HCT116 (cell line): ENCODE measurements around the gene FBN1. TPM values are rescaled to one million over a fixed set of nuclear protein-coding genes. Genes with fewer than 3 reads are reported as not detected.

Experiments used
- ATAC-seq: fragments of 200-7000 bp; cut with Tn5 transposase; 2 replicates; pipeline ENCODE4 v1.9.1; 2020; ENCODE audit warnings: mild to moderate bottlenecking, moderate library complexity
- BruUV-seq: library from RNA; stranded (reverse); fragments of 400-500 nt; replicated peaks from 2 replicates; lab custom pipeline; 2021; lab: Mats Ljungman, UMichigan
- CTCF ChIA-PET: fragments of 300-600 bp; sonication (Branson Sonifier 250); formaldehyde crosslinking; loops from one replicate; lab custom pipeline; 2021; ENCODE audit warnings: antibody characterized with exemption; lab: Charles Lee
- POLR2A ChIA-PET: fragments of 300-600, 350-600 bp; sonication (Branson Sonifier 250); formaldehyde crosslinking; loops from one replicate; lab custom pipeline; 2021; ENCODE audit warnings: antibody characterized with exemption; lab: Charles Lee
- RAD21 ChIA-PET, 2 experiments: fragments of 300-600 bp; sonication (Branson Sonifier 250); formaldehyde crosslinking; loops; one replicate each; lab custom pipeline; 2023; ENCODE audit warnings: low total read pairs in 2 of 2; ENCODE audit not compliant: uncharacterized antibody in 2 of 2, unreplicated experiment in 2 of 2, low non-redundant PET in 1 of 2; lab: Charles Lee
- DNase-seq: peaks from one replicate; pipeline ENCODE4 v3.0.0-alpha.2; 2010; ENCODE audit warnings: low read depth, low spot score
- H2AFZ ChIP-seq: fragments of 200-600 bp; shearing (Covaris generic), sonication (generic); 2 replicates; pipeline ENCODE4 v1.6.1; 2017; ENCODE audit warnings: low read depth, mixed run types, mixed read lengths, antibody characterized with exemption, low read length; ENCODE audit not compliant: poor library complexity, severe bottlenecking
- H3K27ac ChIP-seq: 2 replicates; pipeline ENCODE4 v1.5.1; 2012; ENCODE audit warnings: low read depth, low read length
- H3K27me3 ChIP-seq: fragments of 200-600 bp; sonication (generic); 2 replicates; pipeline ENCODE4 v1.6.1; 2016; ENCODE audit warnings: mixed run types, low read length, mixed read lengths; ENCODE audit not compliant: insufficient read depth
- H3K36me3 ChIP-seq, 2 experiments: fragments of 200-500 bp in 1 of 2; fragments of 200-600 bp in 1 of 2; sonication (Bioruptor generic) in 1 of 2; sonication (generic) in 1 of 2; 2 replicates each; pipeline versions ENCODE4 v1.5.1 to v1.6.1; 2014 to 2016; ENCODE audit warnings: low read length in 2 of 2, inconsistent platforms in 1 of 2, mixed read lengths in 1 of 2, mixed run types in 1 of 2; ENCODE audit not compliant: insufficient read depth in 2 of 2, control insufficient read depth in 1 of 2
- H3K4me1 ChIP-seq, 2 experiments: fragments of 200-600 bp in 1 of 2; sonication (generic) in 1 of 2; 2 replicates each; pipeline versions ENCODE4 v1.5.1 to v1.6.1; 2012 to 2017; ENCODE audit warnings: low read length in 2 of 2, inconsistent platforms in 1 of 2, mild to moderate bottlenecking in 1 of 2, mixed read lengths in 1 of 2, mixed run types in 1 of 2, moderate library complexity in 1 of 2; ENCODE audit not compliant: insufficient read depth in 2 of 2, control insufficient read depth in 1 of 2
- H3K4me2 ChIP-seq: fragments of 200-600 bp; sonication (generic); 2 replicates; pipeline ENCODE4 v1.6.1; 2017; ENCODE audit warnings: mixed run types, low read length, mixed read lengths
- H3K4me3 ChIP-seq, 2 experiments: fragments of 200-600 bp in 1 of 2; sonication (generic) in 1 of 2; replicated peaks in 1 of 2; 2 replicates each; pipeline ENCODE4 v1.5.1; 2011 to 2016; ENCODE audit warnings: low read length in 2 of 2, control low read depth in 1 of 2, low read depth in 1 of 2, mild to moderate bottlenecking in 1 of 2, mixed read lengths in 1 of 2, mixed run types in 1 of 2
- H3K79me2 ChIP-seq: fragments of 200-600 bp; sonication (generic); 2 replicates; pipeline ENCODE4 v1.6.1; 2017; ENCODE audit warnings: mild to moderate bottlenecking, mixed run types, low read length, moderate library complexity, mixed read lengths; ENCODE audit not compliant: insufficient read depth
- H3K9ac ChIP-seq: fragments of 200-600 bp; sonication (generic); 2 replicates; pipeline ENCODE4 v1.6.1; 2016; ENCODE audit warnings: low read length, mixed read lengths
- H3K9me2 ChIP-seq: fragments of 200-600 bp; sonication (generic), shearing (Covaris generic); 2 replicates; pipeline ENCODE4 v1.6.1; 2017; ENCODE audit warnings: mixed run types, mild to moderate bottlenecking, moderate library complexity; ENCODE audit not compliant: insufficient read depth
- H3K9me3 ChIP-seq, 2 experiments: fragments of 200-500 bp in 1 of 2; fragments of 200-600 bp in 1 of 2; sonication (Bioruptor generic) in 1 of 2; sonication (generic) in 1 of 2; 2 replicates each; pipeline ENCODE4 v1.6.1; 2014 to 2017; ENCODE audit warnings: low read length in 2 of 2, mixed read lengths in 2 of 2, inconsistent platforms in 1 of 2, low read depth in 1 of 2, mild to moderate bottlenecking in 1 of 2, mixed run types in 1 of 2, moderate library complexity in 1 of 2; ENCODE audit not compliant: control insufficient read depth in 1 of 2, insufficient read depth in 1 of 2
- H4K20me1 ChIP-seq: fragments of 200-600 bp; sonication (generic), shearing (Covaris generic); 2 replicates; pipeline ENCODE4 v1.6.1; 2017; ENCODE audit warnings: mixed run types, mild to moderate bottlenecking, moderate library complexity; ENCODE audit not compliant: insufficient read depth
- CBX3 ChIP-seq: IDR thresholded peaks from 2 replicates; pipeline ENCODE4 v1.6.1; 2012; ENCODE audit warnings: low read depth
- CTCF ChIP-seq, 3 experiments: fragments of 200-600 bp in 1 of 3; sonication (generic) in 1 of 3; IDR thresholded peaks in 2 of 3; conservative IDR thresholded peaks in 1 of 3; 2 replicates each; pipeline ENCODE4 v1.5.1; 2012 to 2017; ENCODE audit warnings: low read depth in 2 of 3, low read length in 2 of 3, antibody characterized with exemption in 1 of 3, borderline replicate concordance in 1 of 3, control low read depth in 1 of 3, mild to moderate bottlenecking in 1 of 3, mixed read lengths in 1 of 3, mixed run types in 1 of 3, moderate library complexity in 1 of 3; ENCODE audit not compliant: insufficient read depth in 1 of 3
- EGR1 ChIP-seq: IDR thresholded peaks from 2 replicates; pipeline ENCODE4 v1.6.1; 2012; ENCODE audit warnings: low read depth
- EZH2 ChIP-seq: fragments of 200-600 bp; sonication (generic); IDR thresholded peaks from 2 replicates; pipeline ENCODE4 v1.6.1; 2017; ENCODE audit warnings: antibody characterized with exemption, mixed run types
- JUND ChIP-seq: IDR thresholded peaks from 2 replicates; pipeline ENCODE4 v1.6.1; 2012
- MAX ChIP-seq: IDR thresholded peaks from 2 replicates; pipeline ENCODE4 v1.6.1; 2012
- POLR2AphosphoS5 ChIP-seq: IDR thresholded peaks from 2 replicates; pipeline ENCODE4 v1.6.1; 2011; ENCODE audit warnings: mild to moderate bottlenecking, low read depth, low read length, moderate library complexity
- RAD21 ChIP-seq: IDR thresholded peaks from 2 replicates; pipeline ENCODE4 v1.6.1; 2012; ENCODE audit warnings: low read depth, mild to moderate bottlenecking
- SRF ChIP-seq: IDR thresholded peaks from 2 replicates; pipeline ENCODE4 v1.6.1; 2012; ENCODE audit warnings: low read depth
- TCF7L2 ChIP-seq: IDR thresholded peaks from 2 replicates; pipeline ENCODE4 v1.7.0; 2011; ENCODE audit warnings: borderline replicate concordance, inconsistent platforms; ENCODE audit not compliant: insufficient read depth, insufficient read length; ENCODE audit errors: extremely low read depth
- YY1 ChIP-seq: IDR thresholded peaks from 2 replicates; pipeline ENCODE4 v1.6.1; 2011; ENCODE audit warnings: low read length, low read depth, moderate library complexity, mild to moderate bottlenecking; ENCODE audit not compliant: insufficient replicate concordance; ENCODE audit errors: extremely low read depth
- ZBTB33 ChIP-seq: IDR thresholded peaks from 2 replicates; pipeline ENCODE4 v1.6.1; 2011; ENCODE audit warnings: mild to moderate bottlenecking, low read length, moderate library complexity; ENCODE audit not compliant: insufficient replicate concordance; ENCODE audit errors: extremely low read depth
- ZFX ChIP-seq: fragments of 450-650 bp; IDR thresholded peaks from 2 replicates; pipeline ENCODE4 v1.6.1; 2017
- ZNF274 ChIP-seq: fragments of 200-500 bp; sonication (Bioruptor generic); IDR thresholded peaks from 2 replicates; pipeline ENCODE4 v1.6.1; 2014; ENCODE audit warnings: mild to moderate bottlenecking, low read depth, low read length, inconsistent platforms
- intact Hi-C: fragments of 100-400 bp; cut with micrococcal nuclease; formaldehyde crosslinking; loops from 2 replicates; pipeline ENCODE4 v1.10.0; 2022
- total RNA-seq: library from RNA; stranded (reverse); gene quantifications from one replicate; pipeline ENCODE4 v1.2.1, GENCODE V29; 2021; ENCODE audit not compliant: unreplicated experiment

FBN1 gene
- total RNA-seq, 1 experiment from 2014 or later: 1.7 TPM

DNA sequence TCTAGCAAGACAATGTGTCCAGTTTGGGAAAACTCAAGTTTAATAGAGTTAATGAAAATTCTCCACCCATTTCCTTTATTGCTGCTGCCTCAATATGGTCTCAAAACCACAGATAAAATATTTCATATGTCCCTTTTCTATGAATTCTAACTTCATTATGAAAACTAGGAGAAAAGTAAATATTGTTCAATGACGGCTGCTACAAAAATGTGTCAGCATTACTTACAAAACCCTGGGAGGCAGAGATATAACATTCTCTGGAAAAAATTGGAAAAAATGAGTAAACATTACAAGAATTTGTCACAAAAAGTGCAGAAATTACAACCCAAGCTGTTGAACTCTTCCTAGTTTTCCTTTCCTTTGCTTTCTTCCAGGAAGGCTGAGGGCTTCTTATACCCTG is 22.2 kb upstream of the FBN1 start:
- Histone ChIP-seq H3K4me3 (no peak overlapping the region), H3K4me2 (no peak overlapping the region), H3K9ac (no peak overlapping the region), H3K27ac (no peak overlapping the region), H3K36me3 (no peaks in the 10 kb centered on the region), H4K20me1 (no peaks in the 10 kb centered on the region), H3K79me2 (no peaks in the 10 kb centered on the region), H3K4me1 (no peaks in the 10 kb centered on the region), H3K9me2 (no peaks in the 10 kb centered on the region), H2AFZ (no peak overlapping the region), H3K27me3 (no peaks in the 10 kb centered on the region), H3K9me3 (no peaks in the 10 kb centered on the region)
- no TSS peak for BruUV-seq
- intact Hi-C loops: no loop called here
- DNase-seq (no peak), ATAC-seq (no peak)
- RAD21 ChIA-PET: no interaction called here
- TF ChIP-seq POLR2AphosphoS5 (no peak), TCF7L2 (no peak), YY1 (no peak), CBX3 (no peak)
- CTCF ChIA-PET: no interaction called here
- POLR2A ChIA-PET: no interaction called here

- BruUV-seq: no TSS peak
- Histone ChIP-seq H3K79me2 (no peaks in the 10 kb centered on the region), H3K9me2 (no peaks in the 10 kb centered on the region), H3K27me3 (no peaks in the 10 kb centered on the region), H3K4me2 (no peak overlapping the region), H4K20me1 (no peaks in the 10 kb centered on the region), H2AFZ (no peak overlapping the region), H3K27ac (no peak overlapping the region), H3K4me1 (no peaks in the 10 kb centered on the region), H3K9me3 (no peaks in the 10 kb centered on the region), H3K9ac (no peak overlapping the region), H3K36me3 (no peaks in the 10 kb centered on the region), H3K4me3 (no peak overlapping the region)
- no peak for ATAC-seq
- ChIA-PET POLR2A (no interaction called here), CTCF (no interaction called here), RAD21 (no interaction called here)
- intact Hi-C loops: no loop called here
- TF ChIP-seq TCF7L2: no peak
- no peak for TF ChIP-seq ZFX
- TF ChIP-seq ZBTB33: no peak
- TF ChIP-seq SRF: no peak
- TF ChIP-seq JUND: no peak
- no peak for TF ChIP-seq MAX
- no peak for TF ChIP-seq POLR2AphosphoS5
- TF ChIP-seq RAD21: no peak
- TF ChIP-seq CBX3: no peak
- no peak for TF ChIP-seq CTCF (IDR thresholded peaks at IDR 0.05 in 2 of 3, conservative IDR thresholded peaks at IDR 0.05 in 1 of 3; ENCODE audit: borderline replicate concordance in 1 of 3, insufficient read depth in 1 of 3, low read depth in 2 of 3, low read length in 2 of 3)
- no peak for TF ChIP-seq EGR1
- TF ChIP-seq YY1: no peak
- TF ChIP-seq ZNF274: no peak
- TF ChIP-seq EZH2: no peak
- no peak for DNase-seq
Measured at GRCh38 chr15:48664436-48664835, 18.9 kb upstream of the FBN1 start.
